Fibroblast of skin of right biceps (primary cell): Measurements from ENCODE around the gene TNFSF13B.
"Not testable (repeated sequence)": the region's sequence is repeated elsewhere in the genome, so short reads cannot be mapped to it uniquely, and the experiment has no call there.

Experiments
- DNase-seq: peaks from one replicate; pipeline ENCODE4 v3.0.0-alpha.2; 2013

The TNFSF13B gene

GRCh38 chr13:108283110-108283509 lies 13.6 kb downstream of the TNFSF13B start:
- DNase-seq = no peak

- no peak for DNase-seq
These were observed 19.2 kb downstream of the TNFSF13B start for GRCh38 chr13:108288741-108289140.

- DNase-seq = no peak
These were observed 20.3 kb downstream of the TNFSF13B start for GRCh38 chr13:108289819-108290218.

GRCh38 chr13:108297114-108297513 lies 27.6 kb downstream of the TNFSF13B start:
- no peak for DNase-seq

DNA sequence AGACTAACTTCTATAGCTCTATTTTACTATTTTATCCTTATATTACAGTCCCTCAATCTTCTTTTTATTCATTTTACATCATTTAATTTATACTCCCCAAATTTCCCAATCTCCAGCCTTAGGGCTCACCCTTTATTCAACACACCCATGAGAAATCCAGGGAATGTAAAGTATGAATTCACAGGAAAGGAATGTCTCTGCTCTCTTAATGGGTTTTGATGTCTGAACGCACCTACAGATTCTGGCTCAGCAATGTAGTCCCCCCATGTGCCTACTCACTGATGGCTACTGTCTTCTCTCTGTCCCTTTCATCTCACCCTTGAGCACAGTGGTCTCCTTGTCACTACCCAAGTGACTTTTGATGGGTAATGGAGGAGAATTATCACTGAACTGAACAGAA lies 32.8 kb downstream of the TNFSF13B start:
- DNase-seq = peak; percentile 2

- no peak for DNase-seq
These were observed 34.9 kb downstream of the TNFSF13B start for GRCh38 chr13:108304170-108305016.

DNA sequence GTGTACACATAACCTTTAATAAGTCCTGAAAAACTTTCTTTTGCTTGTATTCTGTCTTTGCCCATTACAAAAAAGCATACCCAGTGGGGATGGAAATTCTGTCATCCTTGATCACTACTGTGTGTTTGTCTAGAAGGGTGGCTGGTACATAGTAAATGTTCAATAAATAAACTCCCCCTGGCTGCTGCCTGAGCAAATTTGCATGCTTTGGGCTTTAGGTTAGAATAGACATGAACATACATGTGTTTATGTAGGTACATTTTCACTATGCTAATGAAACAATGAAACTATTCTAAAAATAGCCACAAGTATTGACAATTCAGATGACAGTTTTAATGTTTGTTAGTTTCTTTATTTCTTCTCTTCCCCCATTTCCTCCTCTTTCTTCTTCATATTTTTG lies 36.1 kb downstream of the TNFSF13B start:
- no peak for DNase-seq

DNA sequence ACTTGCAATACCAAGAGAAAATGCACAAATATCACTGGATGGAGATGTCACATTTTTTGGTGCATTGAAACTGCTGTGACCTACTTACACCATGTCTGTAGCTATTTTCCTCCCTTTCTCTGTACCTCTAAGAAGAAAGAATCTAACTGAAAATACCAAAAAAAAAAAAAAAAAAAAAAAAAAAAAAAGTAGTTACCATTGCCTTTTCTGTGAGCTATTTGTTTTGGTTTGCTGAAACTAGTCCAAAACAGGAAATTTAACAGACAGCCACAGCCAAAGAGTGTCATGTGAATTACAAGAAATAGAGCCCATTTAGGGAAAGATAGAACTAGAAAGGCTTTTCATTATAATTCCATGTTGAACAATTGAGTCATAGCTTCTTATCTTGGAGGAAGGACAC lies 37.3 kb downstream of the TNFSF13B start:
- DNase-seq = no peak

- not testable (repeated sequence) for DNase-seq
These were observed 42.1 kb downstream of the TNFSF13B start for GRCh38 chr13:108311596-108311995.

DNA sequence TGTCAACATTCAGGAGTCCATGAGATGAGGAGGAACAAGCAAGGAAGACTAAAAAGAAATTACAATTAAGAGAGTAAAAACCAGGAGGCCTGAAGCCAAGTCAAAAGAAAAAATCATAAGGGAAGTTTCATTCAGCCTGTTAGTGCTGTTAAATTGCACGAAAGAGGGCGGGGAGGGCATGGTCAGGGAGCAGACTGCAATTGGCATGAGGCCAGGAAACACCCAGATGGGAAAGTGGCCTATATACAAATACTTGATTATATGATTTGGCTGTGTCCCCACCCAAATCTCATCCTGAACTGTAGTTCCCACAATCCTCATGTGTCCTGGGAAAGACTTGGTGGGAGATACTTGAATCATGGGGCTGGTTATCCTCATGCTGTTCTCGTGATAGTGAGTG lies 43.9 kb downstream of the TNFSF13B start:
- no peak for DNase-seq

- DNase-seq = no peak
These were observed 45.8 kb downstream of the TNFSF13B start for GRCh38 chr13:108315273-108315672.

- no peak for DNase-seq
These were observed 46.5 kb downstream of the TNFSF13B start for GRCh38 chr13:108315991-108316390.

DNA sequence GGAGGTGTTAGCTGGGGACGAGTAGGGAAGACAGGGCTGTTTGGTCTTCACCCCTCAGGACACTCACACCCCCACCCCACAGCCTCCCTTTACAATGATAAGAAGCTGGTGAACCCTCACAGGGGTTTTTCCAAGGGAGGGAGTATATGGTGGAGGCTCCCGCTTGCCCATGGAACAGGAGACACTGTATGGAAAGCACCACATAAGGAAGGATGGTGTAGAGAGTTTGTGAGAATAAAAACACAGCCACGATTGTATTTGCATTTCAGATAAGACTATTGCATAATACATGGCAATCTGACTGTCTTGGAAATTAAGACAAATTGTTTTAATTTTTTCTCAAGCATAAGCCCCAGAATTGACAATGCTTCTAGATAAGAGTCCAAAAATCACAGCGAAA lies 46.9 kb downstream of the TNFSF13B start:
- DNase-seq = no peak

DNA sequence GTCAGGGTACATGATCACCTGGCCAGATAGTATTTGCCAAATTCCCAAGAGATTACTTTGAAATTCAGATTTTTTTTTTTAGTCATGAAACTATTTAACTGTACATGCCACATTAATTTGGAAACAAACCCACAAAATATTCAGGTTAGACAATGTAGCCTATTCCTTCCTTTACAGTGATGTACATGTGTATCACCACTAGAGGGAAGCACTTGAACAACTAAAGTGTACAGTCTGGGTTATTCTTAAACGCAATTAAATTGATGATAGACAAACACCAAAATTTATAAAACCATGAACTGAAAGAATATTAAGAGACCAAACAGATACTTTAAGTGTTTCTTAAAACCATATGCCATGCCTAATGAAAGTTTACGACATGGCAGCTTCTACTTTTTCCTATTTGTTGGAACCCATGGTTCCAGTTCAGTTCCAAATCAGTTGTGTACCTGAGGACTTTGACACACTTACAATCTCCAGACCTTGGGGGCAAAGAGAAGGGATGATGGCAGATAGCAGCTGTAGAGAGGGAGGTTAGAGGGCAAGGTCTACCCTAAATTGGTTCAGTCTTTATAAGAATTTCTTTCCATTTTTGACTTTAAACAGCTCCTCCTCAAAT lies 52.8 kb downstream of the TNFSF13B start:
- peak; percentile 35 for DNase-seq

- no peak for DNase-seq
These were observed 53.5 kb downstream of the TNFSF13B start for GRCh38 chr13:108323031-108323430.

DNA sequence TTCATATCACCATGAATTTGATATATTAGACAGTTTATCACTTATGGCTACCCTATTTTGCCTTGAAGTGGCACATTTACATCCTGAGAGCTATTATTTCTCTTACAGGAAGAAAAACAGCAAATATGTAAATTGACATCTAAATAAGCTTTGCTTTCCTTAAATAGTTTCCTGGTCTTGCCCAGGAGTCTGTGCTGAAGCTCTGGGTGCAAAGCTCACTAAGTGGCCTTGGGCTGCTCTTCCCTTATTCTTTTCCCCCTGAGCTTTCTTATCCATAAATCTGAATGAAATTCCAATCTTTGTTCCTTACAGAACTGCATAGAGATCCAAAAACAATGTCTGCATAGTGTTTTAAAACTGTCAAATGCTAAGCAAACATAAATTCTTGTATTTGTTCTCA lies 56.3 kb downstream of the TNFSF13B start:
- DNase-seq = no peak

DNA sequence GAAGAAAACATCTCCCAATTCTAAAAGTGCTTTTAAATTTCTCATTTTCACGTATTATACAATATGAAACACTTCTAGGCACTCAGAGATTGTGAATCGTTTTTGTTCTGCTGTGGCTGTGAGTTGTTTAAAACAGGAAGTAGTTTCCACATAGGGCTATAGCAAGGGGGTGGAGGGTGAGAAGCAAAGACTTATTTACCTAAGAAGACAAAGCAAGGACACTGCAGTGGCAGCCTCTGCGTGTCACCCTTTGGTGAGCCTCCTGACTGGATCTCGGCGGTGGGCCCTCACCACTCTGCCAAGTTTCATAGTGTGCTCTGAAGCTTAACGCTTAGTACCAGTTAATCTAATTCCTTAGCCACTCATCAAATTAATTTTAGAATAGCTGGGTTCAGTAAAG lies 56.8 kb downstream of the TNFSF13B start:
- DNase-seq = no peak

DNA sequence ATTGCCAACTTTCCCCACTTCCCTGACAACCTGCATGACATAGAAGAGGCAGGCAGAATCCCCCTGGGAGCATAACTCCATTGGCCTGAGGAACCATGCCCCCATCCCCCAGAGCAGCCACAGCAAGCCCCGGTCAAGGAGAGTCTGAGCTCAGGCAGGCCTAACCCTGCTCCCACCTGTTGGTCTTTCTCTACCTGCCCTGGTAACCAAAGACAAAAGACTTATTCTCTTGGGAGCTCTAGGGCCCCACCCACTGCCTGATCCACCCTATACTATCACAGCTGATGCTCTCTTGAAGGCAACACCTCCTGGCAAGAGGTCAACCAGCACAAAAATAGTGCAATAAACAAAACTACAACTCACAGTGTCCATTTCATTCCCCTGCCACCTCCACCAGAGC lies 59.3 kb downstream of the TNFSF13B start:
- DNase-seq = no peak

- DNase-seq = no peak
These were observed 63.3 kb downstream of the TNFSF13B start for GRCh38 chr13:108332791-108333190.

- DNase-seq = peak; percentile 12
These were observed 73.1 kb downstream of the TNFSF13B start for GRCh38 chr13:108342369-108343289.

- no peak for DNase-seq
These were observed 75.5 kb downstream of the TNFSF13B start for GRCh38 chr13:108345016-108345415.

GRCh38 chr13:108346376-108346775 lies 76.9 kb downstream of the TNFSF13B start:
- no peak for DNase-seq

DNA sequence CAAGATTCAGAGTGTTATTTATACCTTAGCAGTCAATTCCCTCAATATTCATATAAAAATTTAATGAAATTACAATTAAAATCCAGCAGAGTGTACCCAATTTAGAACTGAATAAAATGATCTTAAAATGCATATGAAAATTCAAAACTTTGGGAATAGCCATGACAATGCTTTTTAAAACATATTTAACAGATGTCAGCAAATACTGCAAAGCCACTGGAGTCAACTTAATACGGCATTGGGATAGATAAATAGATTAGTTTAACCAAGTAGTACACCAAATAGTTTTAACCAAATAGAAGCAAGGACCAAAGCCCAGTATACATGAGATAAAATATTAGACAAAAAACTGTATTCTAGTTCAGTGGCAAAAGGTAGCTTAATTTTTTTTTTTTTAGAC lies 79.8 kb downstream of the TNFSF13B start:
- DNase-seq = no peak
